ENCODE measurements around the gene SELENOW.
"Not testable (repeated sequence)": the region's sequence is repeated elsewhere in the genome, so short reads cannot be mapped to it uniquely, and the experiment has no call there.

Gene SELENOW

DNA sequence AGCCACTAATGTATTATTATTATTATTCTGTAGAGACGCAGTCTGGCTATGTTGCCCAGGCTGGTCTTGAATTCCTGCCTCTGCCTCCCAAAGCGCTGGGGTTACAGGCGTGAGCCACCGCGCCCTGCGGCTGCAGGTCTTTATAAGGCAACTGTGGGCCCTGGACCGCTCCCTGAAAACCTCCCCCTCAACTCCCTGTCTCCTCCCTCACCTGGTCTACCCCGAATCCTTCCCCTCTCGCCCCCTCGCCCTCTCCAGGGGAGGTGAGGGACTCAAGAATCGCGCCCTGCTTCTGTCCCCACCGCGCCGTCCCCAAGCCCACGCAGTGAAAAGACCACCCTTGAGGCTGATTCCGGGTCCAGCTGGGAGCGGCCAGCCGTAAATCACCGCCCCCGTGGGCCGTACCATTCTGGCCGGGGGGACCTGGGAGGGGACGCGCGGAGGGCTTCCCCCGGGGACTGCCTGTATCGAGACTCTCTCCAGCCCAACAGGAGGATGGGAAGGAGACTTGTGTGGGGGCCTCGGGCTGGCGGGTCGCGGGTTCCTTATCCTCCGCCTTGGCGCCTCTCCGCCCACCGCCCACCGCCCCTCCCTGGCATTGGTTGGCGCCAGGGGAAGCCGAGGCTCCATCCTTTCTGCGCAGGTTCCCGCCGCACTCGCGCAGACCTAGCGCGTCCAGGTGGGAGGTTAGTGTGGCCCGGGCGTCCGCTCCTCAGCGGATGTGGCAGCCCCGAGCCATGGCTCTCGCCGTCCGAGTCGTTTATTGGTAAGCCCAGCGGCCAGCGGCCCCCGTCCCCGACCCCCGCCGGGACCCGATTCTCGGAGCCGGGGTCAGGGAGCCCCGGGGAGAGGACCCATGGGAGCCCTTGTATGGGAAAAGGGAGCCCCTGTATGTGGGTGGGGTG lies at the start of gene SELENOW:
Gene SELENOW (plus strand): TSS at position 655 of the 905 bp plus-strand sequence. CDS start 83 bp downstream, at position 738.
- DNase-seq: peak; percentile 92

DNA sequence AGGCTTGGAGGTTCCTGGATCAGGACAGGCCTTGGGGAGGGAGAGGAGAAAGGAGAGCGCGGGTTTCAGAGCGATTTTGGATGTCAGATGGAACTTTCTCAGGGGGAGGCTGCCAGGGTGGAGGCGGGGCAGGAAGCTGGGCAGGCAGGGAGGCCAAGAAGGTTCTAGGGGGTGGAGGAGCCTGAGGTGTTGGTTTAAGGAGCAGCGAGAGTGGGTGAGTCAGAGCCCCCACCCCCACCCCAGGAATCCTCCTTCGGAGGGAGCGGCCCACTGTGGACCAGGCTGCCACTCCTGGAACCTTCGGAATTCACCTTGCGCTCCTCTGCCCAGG lies 49.1 kb upstream of the SELENOW start:
- DNase-seq: peak; percentile 97

DNA sequence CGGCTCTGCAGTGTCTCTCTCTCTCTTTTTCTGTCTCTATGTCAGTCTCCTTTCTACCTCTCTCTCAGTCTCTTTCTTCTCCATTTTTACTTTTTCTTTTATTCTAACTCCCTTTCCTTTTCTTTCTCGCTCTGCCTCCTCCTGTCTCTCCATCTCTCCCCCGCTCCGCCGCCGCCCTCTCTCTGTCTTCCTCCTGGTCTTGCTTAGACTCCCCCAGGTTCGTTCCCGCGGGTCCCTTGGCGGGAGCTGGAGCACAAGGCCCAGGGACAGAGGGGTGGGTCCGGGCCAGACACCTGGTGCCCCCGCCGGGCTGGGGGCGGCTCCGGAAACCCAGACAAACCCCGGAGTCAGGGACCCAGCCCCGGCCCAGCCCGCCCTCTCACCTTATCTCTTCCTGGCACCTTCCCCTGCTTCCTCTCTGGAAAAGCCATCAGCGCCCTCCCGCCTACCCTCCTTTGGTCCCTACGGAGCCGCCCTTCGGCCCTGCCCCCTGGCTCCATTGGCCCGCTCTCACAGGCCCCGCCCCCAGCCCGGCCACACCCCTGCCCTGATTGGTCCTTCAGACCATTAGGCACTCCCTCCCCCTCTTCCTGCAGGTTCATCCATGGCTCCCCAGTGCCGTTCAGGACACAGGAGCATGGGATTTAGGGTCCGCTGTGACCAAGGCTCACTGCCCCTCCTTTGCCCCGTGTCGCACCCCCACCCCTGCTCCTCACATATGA lies 48.5 kb upstream of the SELENOW start:
- DNase-seq: peak; percentile 89

DNA sequence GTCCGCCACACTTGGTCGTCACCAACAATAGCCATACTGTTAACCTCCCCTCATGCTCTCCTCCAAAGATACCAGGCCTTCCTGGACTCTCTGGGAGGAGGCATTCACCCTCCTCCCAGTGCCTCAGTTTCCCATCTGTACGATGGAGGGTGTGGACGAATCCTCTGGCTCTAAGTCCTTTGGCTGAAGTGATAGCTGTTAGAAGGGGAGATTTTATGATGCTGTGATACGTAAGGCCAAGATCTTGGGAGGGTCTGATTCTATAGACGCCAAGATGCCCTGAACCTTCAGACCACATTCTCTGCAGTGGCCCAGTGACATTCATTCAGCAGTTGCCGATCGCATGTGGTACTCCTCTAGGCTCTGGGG lies 48.0 kb upstream of the SELENOW start:
- no peak for DNase-seq

DNA sequence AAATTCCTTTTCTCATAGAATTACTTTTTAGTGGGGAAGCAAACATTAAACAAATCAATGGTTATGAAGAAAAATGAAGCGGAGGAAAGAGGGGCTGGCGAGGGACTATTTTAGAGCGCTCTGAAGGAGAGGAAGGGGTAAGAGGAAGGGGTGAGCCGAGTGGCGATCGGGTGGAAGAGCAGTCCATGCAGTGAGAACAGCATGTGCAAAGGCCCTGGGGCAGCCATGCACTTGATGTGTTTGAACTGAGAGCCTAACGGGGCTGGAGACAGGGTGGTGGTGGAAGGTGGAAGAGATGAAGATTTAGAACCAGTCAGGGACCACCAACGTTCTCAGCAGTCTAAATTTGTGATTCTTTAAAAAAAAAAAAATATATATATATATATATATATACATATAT lies 47.6 kb upstream of the SELENOW start:
- DNase-seq: no peak

DNA sequence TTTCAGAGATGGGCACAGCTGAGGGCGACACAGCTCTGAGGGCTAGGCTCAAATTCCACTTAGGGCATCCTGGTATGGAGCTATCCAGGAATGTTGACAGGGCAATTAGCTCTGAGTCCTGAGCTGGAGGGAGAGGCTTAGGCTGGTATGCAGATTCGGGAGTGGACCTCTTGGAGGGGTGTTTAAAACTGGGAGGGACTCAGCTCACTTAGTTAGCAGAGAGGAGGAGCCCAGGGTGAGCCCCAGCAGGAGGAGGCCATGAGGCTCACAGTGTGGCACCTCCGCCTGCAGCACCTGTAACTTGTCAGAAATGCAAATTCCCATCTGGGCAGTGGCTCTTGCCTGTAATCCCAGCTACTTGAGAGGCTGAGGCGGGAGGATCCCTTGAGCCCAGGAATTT lies 43.4 kb upstream of the SELENOW start:
- peak; percentile 64 for DNase-seq

DNA sequence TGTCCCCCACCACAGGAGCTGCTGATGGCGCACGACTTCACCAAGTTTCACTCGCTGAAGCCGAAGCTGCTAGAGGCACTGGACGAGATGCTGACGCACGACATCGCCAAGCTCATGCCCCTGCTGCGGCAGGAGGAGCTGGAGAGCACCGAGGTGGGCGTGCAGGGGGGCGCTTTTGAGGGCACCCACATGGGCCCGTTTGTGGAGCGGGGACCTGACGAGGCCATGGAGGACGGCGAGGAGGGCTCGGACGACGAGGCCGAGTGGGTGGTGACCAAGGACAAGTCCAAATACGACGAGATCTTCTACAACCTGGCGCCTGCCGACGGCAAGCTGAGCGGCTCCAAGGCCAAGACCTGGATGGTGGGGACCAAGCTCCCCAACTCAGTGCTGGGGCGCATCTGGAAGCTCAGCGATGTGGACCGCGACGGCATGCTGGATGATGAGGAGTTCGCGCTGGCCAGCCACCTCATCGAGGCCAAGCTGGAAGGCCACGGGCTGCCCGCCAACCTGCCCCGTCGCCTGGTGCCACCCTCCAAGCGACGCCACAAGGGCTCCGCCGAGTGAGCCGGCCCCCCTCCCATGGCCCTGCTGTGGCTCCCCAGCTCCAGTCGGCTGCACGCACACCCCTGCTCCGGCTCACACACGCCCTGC lies 37.5 kb upstream of the SELENOW start:
- no peak for DNase-seq

DNA sequence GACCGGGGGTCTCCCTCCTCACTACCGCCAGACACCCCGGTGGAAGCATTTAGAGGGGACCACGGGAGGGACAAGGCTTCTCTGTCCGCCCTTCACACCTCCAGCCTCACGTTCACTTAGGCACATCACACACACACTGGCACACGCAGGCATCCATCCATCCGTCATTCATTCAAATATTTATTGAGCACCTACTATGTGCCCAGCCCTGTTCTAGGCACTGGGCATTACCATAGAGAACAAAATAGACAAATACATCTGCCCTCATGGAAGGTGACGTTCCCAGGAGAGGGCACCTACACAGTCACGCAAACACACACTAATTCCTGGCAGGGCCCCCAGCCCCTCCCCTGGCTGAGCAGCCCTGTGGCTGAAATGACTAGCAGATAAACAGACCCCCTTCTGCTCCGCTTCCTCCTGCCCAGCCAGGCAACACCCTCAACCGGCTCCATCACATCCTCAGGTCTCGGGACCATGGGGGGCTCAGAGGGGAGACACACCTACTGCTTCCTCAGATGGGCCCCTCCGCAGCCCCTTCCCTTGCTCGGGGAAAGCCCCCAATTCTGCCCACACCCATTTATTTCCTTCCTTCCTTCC lies 36.9 kb upstream of the SELENOW start:
- DNase-seq: no peak

DNA sequence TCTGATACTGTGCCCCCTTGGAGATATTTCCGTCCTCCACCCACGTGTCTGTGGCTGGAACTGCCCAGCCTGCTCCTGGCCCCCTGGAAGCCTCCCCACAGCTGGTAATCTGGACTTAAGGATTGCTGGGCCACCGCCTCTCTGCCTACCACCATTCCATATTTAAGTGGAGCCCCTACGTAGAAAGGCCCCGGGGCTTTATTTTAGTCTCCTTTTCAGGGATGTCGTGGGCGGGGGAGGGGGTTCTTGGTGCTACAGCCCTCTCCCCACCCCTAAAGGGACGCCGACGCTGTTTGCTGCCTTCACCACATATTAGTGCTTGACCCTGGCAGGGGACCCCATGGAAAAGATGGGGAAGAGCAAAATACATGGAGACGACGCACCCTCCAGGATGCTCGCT lies 35.9 kb upstream of the SELENOW start:
- DNase-seq: no peak

DNA sequence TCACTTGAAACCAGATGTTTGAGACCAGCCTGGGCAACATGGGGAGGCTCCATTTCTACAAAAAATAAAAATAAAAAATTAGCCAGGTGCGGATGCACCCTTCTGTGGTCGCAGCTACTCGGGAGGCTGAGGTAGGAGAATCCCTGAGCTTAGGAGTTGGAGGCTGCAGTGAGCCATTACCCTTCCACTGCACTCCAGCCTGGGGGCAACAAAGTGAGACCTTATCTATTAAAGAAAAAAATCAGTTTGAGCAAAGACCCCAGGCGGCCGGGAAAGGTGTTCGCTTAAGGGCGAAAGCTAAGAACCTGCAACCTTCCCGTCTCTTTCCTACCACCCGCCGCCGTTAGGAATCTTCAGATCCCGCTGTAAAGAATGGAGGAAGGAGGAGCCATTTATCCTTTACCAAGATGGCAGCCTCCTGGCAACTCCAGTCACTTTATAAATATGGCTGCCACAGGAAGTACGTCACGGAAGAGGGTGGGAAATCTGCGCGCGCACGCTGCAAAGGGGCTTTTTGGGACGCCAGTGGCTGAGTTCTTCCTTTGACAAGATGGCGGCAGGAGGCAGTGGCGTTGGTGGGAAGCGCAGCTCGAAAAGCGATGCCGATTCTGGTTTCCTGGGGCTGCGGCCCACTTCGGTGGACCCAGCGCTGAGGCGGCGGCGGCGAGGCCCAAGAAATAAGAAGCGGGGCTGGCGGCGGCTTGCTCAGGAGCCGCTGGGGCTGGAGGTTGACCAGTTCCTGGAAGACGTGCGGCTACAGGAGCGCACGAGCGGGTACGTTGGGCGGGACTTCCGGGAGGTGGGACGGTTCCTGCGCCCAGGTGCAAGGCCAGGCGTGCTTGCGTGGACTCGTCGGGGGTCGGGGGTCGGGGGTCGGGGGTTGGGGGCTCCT lies 33.2 kb upstream of the SELENOW start, which contains the start of gene NOP53:
Gene NOP53 (plus strand): TSS at position 537 of the 892 bp plus-strand sequence. CDS start 14 bp downstream, at position 551.
- DNase-seq: peak; percentile 98

DNA sequence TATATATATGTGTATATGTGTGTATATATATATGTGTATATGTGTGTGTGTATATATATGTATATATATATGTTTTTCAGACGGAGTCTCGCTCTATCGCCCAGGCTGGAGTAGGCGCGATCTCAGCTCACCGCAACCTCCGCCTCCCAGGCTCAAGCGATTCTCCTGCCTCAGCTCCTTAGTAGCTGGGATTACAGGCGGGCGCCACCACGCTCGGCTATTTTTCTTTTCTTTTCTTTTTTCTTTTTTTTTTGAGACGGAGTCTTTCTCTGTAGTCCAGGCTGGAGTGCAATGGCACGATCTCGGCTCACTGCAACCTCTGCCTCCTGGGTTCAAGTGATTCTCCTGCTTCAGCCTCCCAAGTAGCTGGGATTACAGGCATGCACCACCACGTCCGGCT lies 32.4 kb upstream of the SELENOW start:
- DNase-seq: not testable (repeated sequence)

DNA sequence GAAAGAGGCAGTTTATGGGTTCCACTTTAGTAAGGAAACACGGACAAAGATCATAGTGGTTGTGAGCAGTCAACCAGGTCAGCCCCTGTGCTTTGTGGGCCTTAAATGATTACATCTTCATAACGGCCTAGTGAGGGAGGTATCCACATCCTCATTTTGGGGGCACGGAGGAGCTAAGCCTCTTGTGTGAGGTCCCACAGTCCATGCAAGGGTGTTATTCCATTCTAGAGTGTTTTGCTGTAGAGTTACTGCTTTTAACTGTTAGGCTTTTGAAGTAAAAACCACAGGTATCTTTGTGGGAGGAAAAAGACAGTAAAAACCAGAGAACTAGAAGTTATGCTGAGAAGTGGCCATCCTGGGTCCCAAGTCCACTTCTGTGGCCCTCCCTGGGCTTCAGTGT lies 29.2 kb upstream of the SELENOW start:
- no peak for DNase-seq

DNA sequence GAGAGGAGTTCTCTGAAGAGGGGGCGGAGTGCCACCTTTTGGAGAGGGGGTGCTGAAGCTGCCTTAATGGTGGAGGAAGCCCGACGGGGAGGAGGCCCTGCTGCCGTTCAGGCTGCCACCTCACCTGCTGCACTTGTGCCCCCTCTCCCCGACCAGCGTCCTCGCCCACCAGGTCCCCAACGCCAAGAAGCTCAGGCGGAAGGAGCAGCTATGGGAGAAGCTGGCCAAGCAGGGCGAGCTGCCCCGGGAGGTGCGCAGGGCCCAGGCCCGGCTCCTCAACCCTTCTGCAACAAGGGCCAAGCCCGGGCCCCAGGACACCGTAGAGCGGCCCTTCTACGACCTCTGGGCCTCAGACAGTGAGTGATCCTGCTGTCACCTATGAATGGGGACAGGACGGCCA lies 27.8 kb upstream of the SELENOW start:
- DNase-seq: no peak

DNA sequence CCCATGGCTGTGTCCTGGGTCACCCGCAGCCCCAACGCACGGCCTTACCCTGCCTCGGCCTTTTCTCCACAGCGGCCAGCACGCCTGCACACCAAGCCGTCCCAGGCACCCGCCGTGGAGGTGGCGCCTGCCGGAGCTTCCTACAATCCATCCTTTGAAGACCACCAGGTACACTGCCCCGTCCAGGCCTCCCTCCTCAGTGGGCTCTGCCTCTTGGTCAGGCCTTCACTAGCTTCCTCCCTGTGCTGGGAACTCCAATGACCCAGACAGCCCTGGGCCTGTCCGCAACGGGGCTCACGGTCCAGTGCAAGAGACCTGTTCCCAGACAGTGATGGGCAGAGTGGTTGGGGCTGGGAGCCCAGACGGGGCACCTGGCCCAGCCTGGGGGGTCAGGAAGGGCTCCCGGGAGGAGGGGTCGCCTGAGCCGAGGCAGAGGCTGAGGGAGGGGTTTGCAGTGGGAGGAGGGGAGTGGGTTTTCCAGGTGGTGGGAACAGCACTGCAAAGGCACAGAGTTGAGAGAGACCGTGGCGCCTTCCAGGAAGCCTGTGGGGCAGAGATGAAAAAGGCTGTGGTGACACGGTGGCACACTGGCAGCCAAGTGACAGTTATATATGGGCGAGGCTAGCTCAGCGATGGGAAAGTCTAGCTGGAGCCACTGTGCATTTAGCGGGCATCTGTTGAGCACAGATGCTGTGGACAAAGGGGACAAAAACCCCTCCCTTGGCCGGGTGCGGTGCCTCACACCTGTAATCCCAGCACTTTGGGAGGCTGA lies 25.9 kb upstream of the SELENOW start:
- no peak for DNase-seq

DNA sequence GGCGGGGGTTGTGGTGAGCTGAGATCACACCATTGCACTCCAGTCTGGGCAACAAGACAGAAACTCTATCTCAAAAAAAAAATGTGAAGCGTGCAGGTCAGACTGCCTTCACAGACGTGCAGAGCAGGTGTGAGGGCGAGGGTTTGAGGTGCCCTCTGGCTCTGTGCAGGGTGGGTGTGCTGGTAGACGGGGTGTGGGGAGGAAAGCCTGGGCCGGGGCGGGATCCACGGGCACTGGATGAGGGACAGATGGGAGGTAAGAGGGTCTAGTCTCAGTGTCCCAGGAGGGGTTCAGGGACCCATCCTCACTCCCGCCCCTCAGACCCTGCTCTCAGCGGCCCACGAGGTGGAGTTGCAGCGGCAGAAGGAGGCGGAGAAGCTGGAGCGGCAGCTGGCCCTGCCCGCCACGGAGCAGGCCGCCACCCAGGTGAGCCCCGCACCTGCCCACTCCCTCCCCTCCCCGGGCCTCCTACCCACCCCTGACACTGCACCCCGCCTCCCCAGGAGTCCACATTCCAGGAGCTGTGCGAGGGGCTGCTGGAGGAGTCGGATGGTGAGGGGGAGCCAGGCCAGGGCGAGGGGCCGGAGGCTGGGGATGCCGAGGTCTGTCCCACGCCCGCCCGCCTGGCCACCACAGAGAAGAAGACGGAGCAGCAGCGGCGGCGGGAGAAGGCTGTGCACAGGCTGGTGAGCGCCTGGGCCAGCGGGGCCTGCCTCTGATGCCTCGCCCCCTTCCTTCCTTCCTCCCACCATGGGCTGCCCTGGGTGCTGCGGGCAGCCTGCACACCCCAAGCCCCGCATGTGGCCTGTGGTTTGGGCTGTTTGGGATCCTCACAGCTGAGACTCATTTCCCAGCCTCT lies 24.1 kb upstream of the SELENOW start:
- no peak for DNase-seq

DNA sequence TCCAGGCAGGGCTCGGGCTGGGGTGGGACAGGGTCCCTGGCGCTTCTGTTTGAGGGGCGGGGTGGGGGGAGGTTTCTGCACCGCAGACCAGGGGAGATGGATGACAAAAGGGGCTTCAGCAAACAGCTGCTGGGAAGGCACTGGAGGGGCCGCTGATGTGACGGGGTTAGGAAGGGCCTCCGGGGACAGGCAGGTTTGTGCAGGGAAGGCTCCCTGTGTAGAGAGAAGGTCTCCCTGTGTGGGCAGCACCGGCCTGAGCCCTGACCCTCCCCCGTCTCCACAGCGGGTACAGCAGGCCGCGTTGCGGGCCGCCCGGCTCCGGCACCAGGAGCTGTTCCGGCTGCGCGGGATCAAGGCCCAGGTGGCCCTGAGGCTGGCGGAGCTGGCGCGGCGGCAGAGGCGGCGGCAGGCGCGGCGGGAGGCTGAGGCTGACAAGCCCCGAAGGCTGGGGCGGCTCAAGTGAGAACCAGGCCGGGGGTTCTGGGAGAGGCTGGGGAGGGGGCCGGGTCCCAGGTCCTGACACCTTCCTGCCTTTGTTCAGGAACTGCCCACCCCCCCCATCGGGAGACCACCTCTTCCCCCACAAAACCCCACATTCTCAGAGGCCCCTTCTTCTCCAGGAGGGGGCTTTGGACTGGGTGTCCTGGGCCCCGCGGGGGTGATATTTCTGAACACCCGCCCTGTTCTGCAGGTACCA lies 23.3 kb upstream of the SELENOW start:
- DNase-seq: no peak

DNA sequence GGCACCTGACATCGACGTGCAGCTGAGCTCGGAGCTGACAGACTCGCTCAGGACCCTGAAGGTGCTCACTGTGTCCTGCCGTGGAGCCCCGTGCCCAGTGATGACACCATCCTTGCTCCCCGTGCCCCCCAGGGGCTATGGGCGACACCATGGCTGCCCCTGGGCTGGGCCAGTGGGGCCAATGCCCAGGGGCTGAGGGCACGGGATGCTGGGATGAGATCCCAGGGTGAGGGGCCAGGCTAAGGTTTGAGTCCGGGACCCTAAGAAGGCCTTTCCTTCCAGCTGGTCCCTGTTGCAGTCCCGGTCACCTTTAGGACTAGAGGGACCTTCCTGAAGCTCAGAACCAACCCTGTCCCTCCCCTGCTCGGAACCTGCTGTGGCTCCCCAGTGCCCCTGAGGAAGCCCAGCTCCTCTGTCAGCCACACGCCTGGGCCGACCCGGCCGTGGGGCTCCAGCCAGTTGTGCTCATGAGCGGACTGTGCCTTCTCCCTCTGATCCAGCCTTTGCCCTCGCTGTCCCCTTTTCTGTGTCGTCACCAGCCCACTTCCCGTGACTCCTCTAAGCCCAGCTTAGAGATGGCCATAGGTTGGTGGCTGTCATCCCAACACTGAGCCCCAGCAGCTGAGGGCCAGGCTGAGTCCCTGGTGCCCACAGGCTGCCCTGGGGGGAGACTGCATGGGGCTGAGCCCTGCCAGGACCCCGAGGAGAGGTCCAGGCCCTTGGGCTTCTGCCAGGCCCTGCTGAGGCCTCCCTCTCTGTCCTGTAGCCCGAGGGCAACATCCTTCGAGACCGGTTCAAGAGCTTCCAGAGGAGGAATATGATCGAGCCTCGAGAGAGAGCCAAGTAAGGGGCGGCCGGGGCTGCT lies 22.5 kb upstream of the SELENOW start:
- no peak for DNase-seq

DNA sequence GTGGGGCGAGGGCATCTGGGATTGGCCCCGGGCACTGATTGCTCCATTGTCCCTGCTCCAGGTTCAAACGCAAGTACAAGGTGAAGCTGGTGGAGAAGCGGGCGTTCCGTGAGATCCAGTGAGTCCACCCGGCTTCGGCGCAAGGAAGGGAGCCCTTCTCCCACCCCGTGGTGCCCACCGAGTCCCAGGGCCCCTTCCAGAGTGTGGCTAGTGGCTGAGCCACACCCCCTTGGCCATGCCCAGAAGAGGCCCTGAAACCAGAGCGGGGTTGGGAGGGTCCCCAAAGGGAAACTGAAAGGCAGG lies 21.9 kb upstream of the SELENOW start:
- no peak for DNase-seq
